GM18526 (cell line): ENCODE data around the gene AMACR.

Experiments used
- POLR2A ChIP-seq: IDR thresholded peaks from 3 replicates; pipeline ENCODE4 v1.6.1; 2011; ENCODE audit not compliant: insufficient read length; ENCODE audit errors: extremely low read depth

AMACR gene

DNA sequence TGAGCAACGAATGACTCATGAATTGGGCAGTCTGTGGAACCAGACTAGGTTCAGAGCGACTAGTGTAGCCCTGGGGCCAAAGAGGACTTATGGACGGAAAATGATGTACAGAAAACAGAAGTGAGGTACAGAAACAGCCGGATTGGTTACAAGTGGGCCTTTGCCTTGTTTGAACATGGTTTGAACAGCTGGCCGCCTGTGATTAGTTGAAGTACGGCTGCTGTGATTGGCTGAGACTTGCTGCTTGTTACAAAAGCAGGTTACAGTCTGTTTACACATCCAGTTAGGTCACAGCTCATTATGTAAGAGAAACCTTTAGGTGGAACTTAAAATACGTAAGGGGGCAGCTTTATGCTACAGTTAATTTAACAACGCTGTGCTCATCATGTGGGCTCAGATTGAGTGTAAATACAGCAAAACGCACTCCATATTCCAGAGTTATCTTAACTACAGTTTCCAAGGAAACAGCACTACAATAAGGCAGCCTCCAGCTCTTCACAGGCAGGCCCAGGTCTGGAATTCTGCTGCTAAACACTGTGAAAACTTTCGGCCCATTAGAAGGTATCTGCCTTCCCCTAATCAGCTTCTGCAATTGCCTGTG, 6.5 kb downstream of the AMACR start:
- TF ChIP-seq POLR2A: no peak

DNA sequence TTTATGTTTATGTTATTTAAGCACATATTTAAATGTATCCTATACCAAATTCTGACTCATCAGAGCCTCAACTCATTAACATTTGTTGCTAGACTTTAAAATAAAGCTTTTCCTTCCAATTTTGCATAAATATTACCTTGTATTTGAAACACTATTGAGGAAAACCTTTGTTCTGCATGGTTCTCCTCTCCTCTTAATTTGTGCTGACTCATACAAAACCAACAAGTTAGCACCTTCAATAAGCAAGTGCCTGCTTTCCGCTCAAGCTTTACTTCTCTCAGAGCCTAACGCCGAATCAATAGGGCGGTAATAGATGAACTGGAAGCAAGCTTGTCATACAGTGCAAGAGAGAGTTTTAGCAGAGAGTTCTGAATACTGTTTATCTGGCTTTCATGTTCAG, 7.9 kb downstream of the AMACR start:
- no peak for TF ChIP-seq POLR2A

GRCh38 chr5:33997331-33997983, 10.4 kb downstream of the AMACR start:
- no peak for TF ChIP-seq POLR2A

DNA sequence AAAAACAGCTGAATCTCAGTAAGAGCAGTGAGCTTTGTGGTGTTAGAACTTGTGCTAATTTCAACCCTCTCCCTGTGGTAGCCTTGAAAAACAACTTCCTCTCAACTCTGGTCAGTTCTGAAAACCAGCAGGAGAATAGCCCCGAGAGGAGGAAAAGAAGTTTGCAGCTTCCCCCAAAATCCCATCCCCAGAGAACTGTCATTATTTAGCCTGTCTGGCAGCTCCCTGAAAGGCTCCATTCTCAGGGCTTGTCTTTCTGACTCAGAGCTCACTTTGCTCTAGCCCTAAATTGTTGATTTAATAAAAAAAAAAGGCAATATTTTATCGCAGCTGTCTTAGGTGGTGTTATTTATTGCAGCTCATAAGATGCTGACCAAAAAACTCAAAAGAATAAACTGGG, 12.0 kb downstream of the AMACR start:
- no peak for TF ChIP-seq POLR2A

- TF ChIP-seq POLR2A: no peak
These were observed 13.0 kb downstream of the AMACR start for GRCh38 chr5:33994845-33995244.

GRCh38 chr5:33992864-33993263, 15.0 kb downstream of the AMACR start:
- TF ChIP-seq POLR2A: no peak

DNA sequence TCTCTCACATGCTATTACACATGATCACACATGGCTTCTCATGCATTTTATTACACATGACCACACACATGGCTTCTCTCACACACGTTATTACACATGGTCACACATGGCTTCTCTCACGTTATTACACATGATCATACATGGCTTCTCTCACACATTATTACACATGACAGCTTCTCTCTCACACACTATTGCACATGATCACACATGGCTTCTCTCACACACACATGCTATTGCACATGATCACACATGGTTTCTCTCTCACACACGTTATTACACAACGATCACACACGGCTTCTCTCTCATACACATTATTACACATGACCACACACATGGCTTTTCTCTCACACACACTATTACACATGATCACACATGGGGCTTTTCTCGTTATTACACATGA, 22.4 kb downstream of the AMACR start:
- TF ChIP-seq POLR2A: no peak

GRCh38 chr5:33984671-33985124, 23.2 kb downstream of the AMACR start, which contains the start of gene SLC45A2:
Gene SLC45A2, minus strand, starts transcription at chr5:33984693. Its CDS starts 110 bp downstream, at chr5:33984583.
- TF ChIP-seq POLR2A: no peak

- no peak for TF ChIP-seq POLR2A
These were observed 23.7 kb downstream of the AMACR start for GRCh38 chr5:33984178-33984577.

DNA sequence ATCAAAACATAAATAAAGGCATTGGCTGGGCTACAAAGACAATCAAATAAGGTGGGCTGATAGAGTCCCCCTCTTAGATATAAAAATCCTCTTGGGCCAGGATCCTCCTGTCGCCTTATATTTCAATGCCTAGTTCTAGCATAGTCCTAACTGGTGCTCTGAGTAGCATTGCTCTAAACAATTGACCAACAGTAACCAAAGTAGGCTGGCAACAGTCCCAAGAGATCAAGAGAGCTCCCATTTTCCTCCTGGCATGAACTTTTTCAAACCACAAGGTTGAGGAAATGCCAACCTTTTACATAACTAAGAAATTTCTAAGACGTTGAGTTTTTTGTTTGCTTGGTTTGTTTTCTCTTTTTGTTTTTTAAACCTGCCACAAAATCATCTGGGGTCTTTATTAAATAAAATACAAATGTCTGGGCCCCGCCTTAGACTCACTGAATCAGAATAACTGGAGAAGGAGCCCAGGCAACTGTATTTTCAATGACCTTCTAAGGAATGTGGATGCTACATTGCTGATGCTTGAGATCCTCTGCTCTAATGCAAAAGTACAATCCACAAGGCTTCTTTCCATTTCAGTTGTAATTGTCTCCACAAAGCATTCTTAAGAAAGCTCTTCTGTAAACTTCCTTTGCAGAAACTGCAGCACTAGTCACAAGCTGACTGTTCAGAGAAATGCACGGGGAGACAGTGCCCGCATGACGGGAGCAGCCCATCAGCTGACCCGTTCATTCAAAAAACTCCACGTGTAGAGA, 26.3 kb downstream of the AMACR start:
- TF ChIP-seq POLR2A: no peak

DNA sequence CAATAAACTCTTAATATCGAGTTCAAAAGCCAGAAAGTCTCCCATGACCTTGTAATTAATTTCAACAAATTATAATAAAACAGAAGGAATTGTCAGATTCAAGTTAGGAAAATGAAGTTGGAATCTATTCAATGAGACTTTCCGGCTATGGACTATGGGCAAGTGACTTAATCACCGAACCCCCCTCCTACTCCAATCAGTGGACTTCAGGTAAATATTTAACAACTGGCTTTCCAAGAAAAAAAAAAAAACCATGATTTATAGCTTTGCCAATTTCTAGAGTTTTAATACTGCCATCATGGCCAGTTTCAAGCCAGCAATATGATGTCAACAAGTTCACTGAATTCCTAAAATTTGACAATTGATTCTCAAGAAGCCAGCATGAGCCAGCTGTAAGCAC, 27.8 kb downstream of the AMACR start:
- no peak for TF ChIP-seq POLR2A

DNA sequence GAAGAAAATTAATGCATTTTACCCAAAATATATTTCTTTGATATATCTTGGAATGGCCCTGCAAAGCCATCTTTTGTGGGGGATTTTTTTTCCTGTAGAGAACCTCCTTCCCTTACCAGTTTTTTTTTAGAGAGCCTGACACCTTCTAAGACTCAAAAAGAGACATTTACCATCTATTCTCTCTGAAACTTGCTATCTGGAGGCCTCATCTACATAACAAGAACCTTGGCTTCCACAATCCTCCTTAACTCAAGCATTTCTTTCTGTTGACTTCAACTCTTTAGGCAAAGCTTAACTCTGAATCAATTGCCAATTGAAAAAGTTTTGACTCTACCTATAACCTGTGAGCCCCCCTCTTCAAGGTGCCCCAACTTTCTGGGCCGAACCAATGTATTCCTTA, 29.5 kb downstream of the AMACR start:
- TF ChIP-seq POLR2A: no peak

- TF ChIP-seq POLR2A: no peak
These were observed 31.5 kb downstream of the AMACR start for GRCh38 chr5:33976307-33976706.

- TF ChIP-seq POLR2A: no peak
These were observed 32.0 kb downstream of the AMACR start for GRCh38 chr5:33975852-33976251.

GRCh38 chr5:33973271-33973670, 34.6 kb downstream of the AMACR start:
- no peak for TF ChIP-seq POLR2A
